A549 (cell line): Measurements from ENCODE around the gene ANAPC13.

Experiments
- CEBPB ChIP-seq, 2 experiments: fragments of >200 bp in 1 of 2; sonication (Bioruptor Twin) in 1 of 2; formaldehyde crosslinking in 1 of 2; IDR thresholded peaks; 2 replicates each; pipeline ENCODE4 v1.6.1; 2012 to 2016
- EP300 ChIP-seq, 2 experiments: fragments of >200 bp; sonication (Bioruptor Twin); formaldehyde crosslinking; IDR thresholded peaks; 2 replicates in 1 of 2; 3 replicates in 1 of 2; pipeline ENCODE4 v1.6.1; 2016 to 2017
- GATA3 ChIP-seq: IDR thresholded peaks from 2 replicates; pipeline ENCODE4 v1.6.1; 2012; ENCODE audit warnings: borderline replicate concordance
- HDAC2 ChIP-seq: fragments of 200-600 bp; sonication (generic); IDR thresholded peaks from 2 replicates; pipeline ENCODE4 v1.6.1; 2016
- POLR2A ChIP-seq: IDR thresholded peaks from 2 replicates; pipeline ENCODE4 v1.6.1; 2012; ENCODE audit warnings: mild to moderate bottlenecking, low read length
- RAD21 ChIP-seq, 2 experiments: fragments of >200 bp in 1 of 2; sonication (Bioruptor Twin) in 1 of 2; formaldehyde crosslinking in 1 of 2; IDR thresholded peaks in 1 of 2; conservative IDR thresholded peaks in 1 of 2; 2 replicates in 1 of 2; 3 replicates in 1 of 2; pipeline ENCODE4 v1.6.1; 2012 to 2018; ENCODE audit warnings: inconsistent platforms in 1 of 2
- RCOR1 ChIP-seq: fragments of 150-350 bp; IDR thresholded peaks from 2 replicates; pipeline ENCODE4 v1.6.1; 2014; ENCODE audit warnings: antibody characterized with exemption, low read length, low read depth
- RFX5 ChIP-seq: fragments of 450-650 bp; IDR thresholded peaks from 2 replicates; pipeline ENCODE4 v1.7.1; 2014; ENCODE audit warnings: antibody characterized with exemption, mild to moderate bottlenecking, moderate library complexity
- SMC3 ChIP-seq: fragments of >200 bp; sonication (Bioruptor Twin); formaldehyde crosslinking; IDR thresholded peaks from 3 replicates; pipeline ENCODE4 v1.6.1; 2018; ENCODE audit warnings: inconsistent platforms
- TF ChIP-seq, protein P1 (sequence below): fragments of >200 bp; sonication (Bioruptor Twin); formaldehyde crosslinking; IDR thresholded peaks from 3 replicates; pipeline ENCODE4 v1.5.1; 2016
- TF ChIP-seq, protein P2 (sequence below): fragments of 150-350 bp; IDR thresholded peaks from 2 replicates; pipeline ENCODE4 v1.6.1; 2014; ENCODE audit warnings: low read depth, mild to moderate bottlenecking, low read length
- TF ChIP-seq, protein P3 (sequence below): IDR thresholded peaks from 2 replicates; pipeline ENCODE4 v1.6.1; 2012
- TF ChIP-seq, protein P4 (sequence below): IDR thresholded peaks from 2 replicates; pipeline ENCODE4 v1.6.1; 2012

DNA sequence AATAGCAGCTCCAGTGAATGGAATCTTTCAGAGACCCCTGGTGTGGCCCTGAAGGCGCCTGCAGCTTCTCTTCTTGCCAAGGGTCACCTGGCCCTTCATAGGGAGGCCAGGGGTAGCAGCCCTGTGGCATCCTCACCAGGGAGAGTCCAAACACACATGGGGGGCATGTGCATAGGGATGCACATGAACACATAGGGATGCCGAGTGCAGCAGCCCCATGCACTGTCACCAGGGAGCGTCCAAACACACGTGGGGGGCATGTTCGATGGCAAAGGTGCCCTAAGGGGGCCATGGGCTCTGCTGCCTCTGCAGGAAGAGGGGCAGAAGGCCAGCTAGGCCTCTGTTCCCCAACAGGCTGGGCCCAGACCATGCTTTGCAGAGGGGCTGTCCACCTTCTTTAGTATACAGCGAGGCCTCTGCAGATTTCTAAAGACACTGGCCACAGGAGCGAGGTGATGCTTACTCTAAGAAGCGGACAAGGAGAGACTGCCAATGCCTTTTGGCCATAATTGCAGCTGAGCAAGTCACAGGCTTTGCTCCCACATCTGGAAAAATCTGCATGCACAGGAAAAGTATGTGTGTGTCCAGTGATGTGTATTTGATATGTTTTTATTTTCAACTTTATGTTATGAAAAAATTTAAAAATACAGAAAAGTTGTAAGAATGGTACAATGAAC lies 21.0 kb downstream of the ANAPC13 start:
- TF ChIP-seq, protein P1, sequence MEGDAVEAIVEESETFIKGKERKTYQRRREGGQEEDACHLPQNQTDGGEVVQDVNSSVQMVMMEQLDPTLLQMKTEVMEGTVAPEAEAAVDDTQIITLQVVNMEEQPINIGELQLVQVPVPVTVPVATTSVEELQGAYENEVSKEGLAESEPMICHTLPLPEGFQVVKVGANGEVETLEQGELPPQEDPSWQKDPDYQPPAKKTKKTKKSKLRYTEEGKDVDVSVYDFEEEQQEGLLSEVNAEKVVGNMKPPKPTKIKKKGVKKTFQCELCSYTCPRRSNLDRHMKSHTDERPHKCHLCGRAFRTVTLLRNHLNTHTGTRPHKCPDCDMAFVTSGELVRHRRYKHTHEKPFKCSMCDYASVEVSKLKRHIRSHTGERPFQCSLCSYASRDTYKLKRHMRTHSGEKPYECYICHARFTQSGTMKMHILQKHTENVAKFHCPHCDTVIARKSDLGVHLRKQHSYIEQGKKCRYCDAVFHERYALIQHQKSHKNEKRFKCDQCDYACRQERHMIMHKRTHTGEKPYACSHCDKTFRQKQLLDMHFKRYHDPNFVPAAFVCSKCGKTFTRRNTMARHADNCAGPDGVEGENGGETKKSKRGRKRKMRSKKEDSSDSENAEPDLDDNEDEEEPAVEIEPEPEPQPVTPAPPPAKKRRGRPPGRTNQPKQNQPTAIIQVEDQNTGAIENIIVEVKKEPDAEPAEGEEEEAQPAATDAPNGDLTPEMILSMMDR = no peak
- no peak for TF ChIP-seq SMC3
- TF ChIP-seq RAD21 (conservative IDR thresholded peaks at IDR 0.05 in 1 of 2, IDR thresholded peaks at IDR 0.05 in 1 of 2) = no peak
- TF ChIP-seq POLR2A = no peak
- no peak for TF ChIP-seq HDAC2
- TF ChIP-seq CEBPB (IDR thresholded peaks at IDR 0.05) = no peak
- TF ChIP-seq, protein P2, sequence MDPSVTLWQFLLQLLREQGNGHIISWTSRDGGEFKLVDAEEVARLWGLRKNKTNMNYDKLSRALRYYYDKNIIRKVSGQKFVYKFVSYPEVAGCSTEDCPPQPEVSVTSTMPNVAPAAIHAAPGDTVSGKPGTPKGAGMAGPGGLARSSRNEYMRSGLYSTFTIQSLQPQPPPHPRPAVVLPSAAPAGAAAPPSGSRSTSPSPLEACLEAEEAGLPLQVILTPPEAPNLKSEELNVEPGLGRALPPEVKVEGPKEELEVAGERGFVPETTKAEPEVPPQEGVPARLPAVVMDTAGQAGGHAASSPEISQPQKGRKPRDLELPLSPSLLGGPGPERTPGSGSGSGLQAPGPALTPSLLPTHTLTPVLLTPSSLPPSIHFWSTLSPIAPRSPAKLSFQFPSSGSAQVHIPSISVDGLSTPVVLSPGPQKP = no peak
- TF ChIP-seq, protein P3, sequence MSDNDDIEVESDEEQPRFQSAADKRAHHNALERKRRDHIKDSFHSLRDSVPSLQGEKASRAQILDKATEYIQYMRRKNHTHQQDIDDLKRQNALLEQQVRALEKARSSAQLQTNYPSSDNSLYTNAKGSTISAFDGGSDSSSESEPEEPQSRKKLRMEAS = no peak
- TF ChIP-seq GATA3 = no peak
- no peak for TF ChIP-seq RFX5
- TF ChIP-seq EP300 (IDR thresholded peaks at IDR 0.05) = no peak
- no peak for TF ChIP-seq RCOR1
- TF ChIP-seq, protein P4, sequence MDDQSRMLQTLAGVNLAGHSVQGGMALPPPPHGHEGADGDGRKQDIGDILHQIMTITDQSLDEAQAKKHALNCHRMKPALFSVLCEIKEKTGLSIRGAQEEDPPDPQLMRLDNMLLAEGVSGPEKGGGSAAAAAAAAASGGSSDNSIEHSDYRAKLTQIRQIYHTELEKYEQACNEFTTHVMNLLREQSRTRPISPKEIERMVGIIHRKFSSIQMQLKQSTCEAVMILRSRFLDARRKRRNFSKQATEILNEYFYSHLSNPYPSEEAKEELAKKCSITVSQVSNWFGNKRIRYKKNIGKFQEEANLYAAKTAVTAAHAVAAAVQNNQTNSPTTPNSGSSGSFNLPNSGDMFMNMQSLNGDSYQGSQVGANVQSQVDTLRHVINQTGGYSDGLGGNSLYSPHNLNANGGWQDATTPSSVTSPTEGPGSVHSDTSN = no peak
